ENCODE results near the gene HECTD2.

DNA sequence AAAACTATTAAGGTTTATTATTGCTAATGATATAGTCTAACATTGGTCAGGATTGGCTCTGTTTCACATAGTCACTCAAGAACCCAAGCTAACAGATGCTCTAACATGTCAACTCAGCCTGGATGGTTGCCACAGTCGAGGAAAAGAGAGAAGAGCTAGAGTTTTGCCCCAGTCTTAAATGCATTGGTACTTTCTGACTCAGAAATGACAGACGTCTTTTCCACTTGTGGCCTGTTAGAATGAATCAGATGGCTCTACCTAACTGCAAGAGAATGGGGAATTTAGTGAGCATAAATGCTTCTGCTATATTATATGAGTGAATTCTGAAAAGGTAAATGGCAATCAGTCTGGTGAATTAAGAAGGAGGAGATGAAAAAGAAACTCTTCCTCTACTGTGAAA, 13.9 kb downstream of the HECTD2 start:
- TF ChIP-seq POLR2AphosphoS5 (IDR thresholded peaks at IDR 0.05; ENCODE audit: low read depth) (no peak), GABPA (IDR thresholded peaks at IDR 0.05; ENCODE audit: low read depth) (no peak), REST (IDR thresholded peaks at IDR 0.05; ENCODE audit: insufficient replicate concordance, low read depth) (no peak), SPI1 (IDR thresholded peaks at IDR 0.05; ENCODE audit: borderline replicate concordance, low read depth) (no peak)
- TF ChIP-seq, protein P1, sequence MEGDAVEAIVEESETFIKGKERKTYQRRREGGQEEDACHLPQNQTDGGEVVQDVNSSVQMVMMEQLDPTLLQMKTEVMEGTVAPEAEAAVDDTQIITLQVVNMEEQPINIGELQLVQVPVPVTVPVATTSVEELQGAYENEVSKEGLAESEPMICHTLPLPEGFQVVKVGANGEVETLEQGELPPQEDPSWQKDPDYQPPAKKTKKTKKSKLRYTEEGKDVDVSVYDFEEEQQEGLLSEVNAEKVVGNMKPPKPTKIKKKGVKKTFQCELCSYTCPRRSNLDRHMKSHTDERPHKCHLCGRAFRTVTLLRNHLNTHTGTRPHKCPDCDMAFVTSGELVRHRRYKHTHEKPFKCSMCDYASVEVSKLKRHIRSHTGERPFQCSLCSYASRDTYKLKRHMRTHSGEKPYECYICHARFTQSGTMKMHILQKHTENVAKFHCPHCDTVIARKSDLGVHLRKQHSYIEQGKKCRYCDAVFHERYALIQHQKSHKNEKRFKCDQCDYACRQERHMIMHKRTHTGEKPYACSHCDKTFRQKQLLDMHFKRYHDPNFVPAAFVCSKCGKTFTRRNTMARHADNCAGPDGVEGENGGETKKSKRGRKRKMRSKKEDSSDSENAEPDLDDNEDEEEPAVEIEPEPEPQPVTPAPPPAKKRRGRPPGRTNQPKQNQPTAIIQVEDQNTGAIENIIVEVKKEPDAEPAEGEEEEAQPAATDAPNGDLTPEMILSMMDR (IDR thresholded peaks at IDR 0.05; ENCODE audit: insufficient read depth, low read length): no peak

Measured in HL-60 (cell line).